COLO668 (cell line): Measurements from ENCODE around the gene GJC1.
A peak's percentile ranks its signal among the peaks of the same experiment; 100 is the strongest.

ENCODE experiments used
- DNase-seq: peaks from one replicate; lab custom pipeline; 2025; ENCODE audit not compliant: unreplicated experiment; lab: John Stamatoyannopoulos, UW

The GJC1 gene

GRCh38 chr17:44778656-44779210 lies 51.4 kb downstream of the GJC1 start:
- DNase-seq, result no peak

- DNase-seq, result no peak
These were observed 52.4 kb downstream of the GJC1 start for GRCh38 chr17:44777394-44778348.

- DNase-seq, result no peak
These were observed 53.3 kb downstream of the GJC1 start for GRCh38 chr17:44776628-44777393.

- DNase-seq, result peak; percentile 43
These were observed 54.1 kb downstream of the GJC1 start for GRCh38 chr17:44775838-44776621.

GRCh38 chr17:44775136-44775837 lies 54.8 kb downstream of the GJC1 start:
- peak; percentile 92 for DNase-seq

GRCh38 chr17:44774271-44775135 lies 55.6 kb downstream of the GJC1 start:
- peak; percentile 77 for DNase-seq

GRCh38 chr17:44773140-44773539 lies 56.9 kb downstream of the GJC1 start:
- no peak for DNase-seq

GRCh38 chr17:44772308-44773045 lies 57.6 kb downstream of the GJC1 start:
- no peak for DNase-seq

- DNase-seq, result no peak
These were observed 59.7 kb downstream of the GJC1 start for GRCh38 chr17:44770166-44770925.

GRCh38 chr17:44769647-44770084 lies 60.4 kb downstream of the GJC1 start:
- DNase-seq, result no peak

- no peak for DNase-seq
These were observed 60.9 kb downstream of the GJC1 start for GRCh38 chr17:44769230-44769629.

GRCh38 chr17:44768505-44769142 lies 61.5 kb downstream of the GJC1 start:
- DNase-seq, result no peak

GRCh38 chr17:44767493-44767892 lies 62.6 kb downstream of the GJC1 start:
- DNase-seq, result no peak

- no peak for DNase-seq
These were observed 63.6 kb downstream of the GJC1 start for GRCh38 chr17:44766409-44767038.

GRCh38 chr17:44765965-44766364 lies 64.1 kb downstream of the GJC1 start:
- no peak for DNase-seq

GRCh38 chr17:44763170-44763569 lies 66.9 kb downstream of the GJC1 start:
- DNase-seq, result no peak
